Measurements from ENCODE around the gene SLIT3. TPM values are rescaled to one million over a fixed set of nuclear protein-coding genes. Genes with fewer than 3 reads are reported as not detected.

Gene SLIT3
- total and polyA plus RNA-seq, 9 of the 15 experiments (the other 6 are each of a cell fraction or from before 2014, with no cell fraction given), result 0.01 to 0.04 TPM; not detected in 7

GRCh38 chr5:169299663-169300467 lies 1.1 kb downstream of the SLIT3 start:
- ATAC-seq (no peak), DNase-seq (ENCODE audit: extremely low read depth in 1 of 4, low spot score in 3 of 4) (no peak), FAIRE-seq (no peak)
- Histone ChIP-seq H4K20me1 (replicated peaks; ENCODE audit: control insufficient read depth, insufficient read depth, low read length) (no peaks in the 10 kb centered on the region; the same call in none of the 2 replicates), H3K4me3 (no peak overlapping the region), H3K4me1 (replicated peaks in 1 of 2; ENCODE audit: control insufficient read depth in 2 of 2, insufficient read depth in 2 of 2, low read length in 2 of 2) (peaks cover 0 to 7% of the 10 kb centered on the region in 2 experiments; a peak in 1 of 5 replicates), H3K27ac (ENCODE audit: extremely low read depth, low read depth, low read length) (no peak overlapping the region), H2AFZ (ENCODE audit: low read depth, low read length) (no peak overlapping the region), H3K79me2 (ENCODE audit: control insufficient read depth, insufficient read depth, low read length) (no peaks in the 10 kb centered on the region), H3K36me3 (ENCODE audit: control insufficient read depth, insufficient read depth, low read length) (no peaks in the 10 kb centered on the region), H3K9me1 (ENCODE audit: control insufficient read depth, insufficient read depth, low read length) (no peaks in the 10 kb centered on the region), H3K9me3 (replicated peaks; ENCODE audit: control insufficient read depth, insufficient read depth, low read depth, low read length) (no peaks in the 10 kb centered on the region), H3K4me2 (ENCODE audit: insufficient read depth, low read length) (no peak overlapping the region), H3K27me3 (ENCODE audit: control insufficient read depth in 2 of 2, insufficient read depth in 2 of 2, low read length in 2 of 2) (peaks cover 0 to 16% of the 10 kb centered on the region in 2 experiments; a peak in 3 of 5 replicates), H3K9ac (ENCODE audit: insufficient read depth in 1 of 2, low read depth in 2 of 2, low read length in 2 of 2) (no peak overlapping the region)
- TF ChIP-seq HNRNPH1 (optimal IDR thresholded peaks at IDR 0.05; ENCODE audit: low read depth, low read length) (no peak), BRD9 (IDR thresholded peaks at IDR 0.05; ENCODE audit: low read depth, partially characterized antibody) (no peak), FOXM1 (IDR thresholded peaks at IDR 0.05; ENCODE audit: low read depth) (no peak), FOXM1 (CRISPR knock-in tag; IDR thresholded peaks at IDR 0.05; ENCODE audit: low read depth) (no peak), ZNF133 (CRISPR knock-in tag; IDR thresholded peaks at IDR 0.05) (no peak), THRA (IDR thresholded peaks at IDR 0.05) (no peak), LARP7 (IDR thresholded peaks at IDR 0.05) (no peak), JUNB (CRISPR knock-in tag; conservative IDR thresholded peaks at IDR 0.05) (no peak), ZBTB17 (CRISPR knock-in tag; IDR thresholded peaks at IDR 0.05) (no peak), ZNF780A (CRISPR knock-in tag; IDR thresholded peaks at IDR 0.05) (no peak), HMG20B (CRISPR knock-in tag; IDR thresholded peaks at IDR 0.05) (no peak), MED1 (CRISPR knock-in tag; IDR thresholded peaks at IDR 0.05; ENCODE audit: borderline replicate concordance) (no peak), ATF1 (CRISPR knock-in tag; IDR thresholded peaks at IDR 0.05) (no peak), ATF1 (tag; IDR thresholded peaks at IDR 0.05) (no peak), GTF2B (IDR thresholded peaks at IDR 0.05; ENCODE audit: extremely low read depth, insufficient read length) (no peak), ILK (tag; IDR thresholded peaks at IDR 0.05; ENCODE audit: borderline replicate concordance, low read depth) (no peak), EWSR1 (IDR thresholded peaks at IDR 0.05; ENCODE audit: borderline replicate concordance, low read depth, partially characterized antibody) (no peak)
- intact Hi-C loops (cut with micrococcal nuclease), result no loop called here
- POLR2A ChIA-PET, result no interaction called here
- 5% methylated on average over 31 of the region's 35 CpGs for WGBS (ENCODE audit: insufficient coverage, low coverage, missing lambda C conversion rate)
- no TSS peak for BruUV-seq (replicated peaks)
- CTCF ChIA-PET (ENCODE audit: low intra/inter-chr PET ratio), result no interaction called here
- in situ Hi-C loops (cut with MboI), result loop anchor here (10.0 kb wide), 2 partner anchors 315 to 605 kb away; no protein-coding TSS in a partner anchor
